Suppressor macrophage treated with lipopolysaccharide for 1 hour (primary cell): ENCODE measurements around the gene ASB10.

Source experiments
- DNase-seq, 3 donors: peaks; one replicate each; pipeline ENCODE4 v3.0.0-alpha.2; 2020 to 2022

Gene ASB10

GRCh38 chr7:151186640-151187408 is at the start of gene ASB10:
Gene ASB10, minus strand, starts transcription at chr7:151187250. Its CDS starts 120 bp downstream, at chr7:151187130.
- no peak for DNase-seq

- no peak for DNase-seq
Measured at GRCh38 chr7:151236406-151236805, 49.4 kb upstream of the ASB10 start.

GRCh38 chr7:151235091-151235787 is 48.2 kb upstream of the ASB10 start:
- no peak for DNase-seq

- no peak for DNase-seq
Measured at GRCh38 chr7:151233804-151234203, 46.8 kb upstream of the ASB10 start.

GRCh38 chr7:151232917-151233701 is 46.1 kb upstream of the ASB10 start:
- DNase-seq: peak; percentile 83 to 88 (median 86)

- peak; percentile 90 to 94 (median 94) for DNase-seq
Measured at GRCh38 chr7:151232091-151232916, 45.3 kb upstream of the ASB10 start, which contains the start of gene CHPF2. Gene CHPF2, plus strand, starts transcription at chr7:151232483. Its CDS starts 1,529 bp downstream, at chr7:151234012.

- DNase-seq: no peak
Measured at GRCh38 chr7:151231080-151231479, 44.0 kb upstream of the ASB10 start.

GRCh38 chr7:151229249-151229648 is 42.2 kb upstream of the ASB10 start:
- DNase-seq: no peak

- no peak for DNase-seq
Measured at GRCh38 chr7:151228024-151228866, 41.2 kb upstream of the ASB10 start.

- DNase-seq: peak; percentile 99
Measured at GRCh38 chr7:151226875-151227782, 40.1 kb upstream of the ASB10 start, which contains the start of gene ABCF2. Gene ABCF2, minus strand, starts transcription at chr7:151227205. Its CDS starts 747 bp downstream, at chr7:151226458.

- no peak for DNase-seq
Measured at GRCh38 chr7:151226560-151226874, 39.5 kb upstream of the ASB10 start.

GRCh38 chr7:151225948-151226510 is 39.0 kb upstream of the ASB10 start:
- DNase-seq: peak; percentile 49 to 61 (median 61)

GRCh38 chr7:151223728-151224127 is 36.7 kb upstream of the ASB10 start:
- no peak for DNase-seq

GRCh38 chr7:151218170-151218569 is 31.1 kb upstream of the ASB10 start:
- DNase-seq: no peak

- no peak for DNase-seq
Measured at GRCh38 chr7:151215396-151215795, 28.3 kb upstream of the ASB10 start.

- DNase-seq: no peak
Measured at GRCh38 chr7:151213826-151214225, 26.8 kb upstream of the ASB10 start.

- no peak for DNase-seq
Measured at GRCh38 chr7:151212626-151213025, 25.6 kb upstream of the ASB10 start.

- no peak for DNase-seq
Measured at GRCh38 chr7:151211155-151211772, 24.2 kb upstream of the ASB10 start.

GRCh38 chr7:151210087-151210854 is 23.2 kb upstream of the ASB10 start, which contains the start of gene H2BK1:
Gene H2BK1, minus strand, starts transcription at chr7:151210488. Its CDS starts 170 bp downstream, at chr7:151210318.
- DNase-seq: no peak
